ENCODE data around the gene PRKCE.

The PRKCE gene

DNA sequence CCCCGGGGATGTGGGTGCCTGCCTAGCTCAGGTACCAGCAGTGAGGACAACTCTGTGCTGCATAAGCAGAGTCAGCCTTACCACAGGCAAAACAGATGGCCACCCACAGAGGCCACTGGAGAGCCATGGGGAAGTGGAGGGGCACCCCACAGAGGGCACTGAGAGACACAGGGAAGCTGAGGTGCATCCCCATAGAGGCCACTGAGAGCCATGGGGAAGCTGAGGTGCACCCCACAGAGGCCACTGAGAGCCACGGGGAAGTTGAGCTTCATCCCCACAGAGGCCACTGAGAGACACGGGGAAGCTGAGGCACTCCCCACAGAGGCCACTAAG is 511.6 kb downstream of the PRKCE start:
- Mint-ChIP-seq H3K4me1 (ENCODE audit: low read depth) (peaks cover 23% of the 10 kb centered on the region), H3K9me3 (no peaks in the 10 kb centered on the region), H3K4me3 (no peak overlapping the region), H3K27ac (no peak overlapping the region), H3K36me3 (ENCODE audit: low read depth) (peaks cover 5% of the 10 kb centered on the region), H3K27me3 (peaks cover 2% of the 10 kb centered on the region)
- intact Hi-C loops (cut with micrococcal nuclease), result loop anchor here (10.0 kb wide), 1 partner anchor 202 kb away; no protein-coding TSS in a partner anchor

DNA sequence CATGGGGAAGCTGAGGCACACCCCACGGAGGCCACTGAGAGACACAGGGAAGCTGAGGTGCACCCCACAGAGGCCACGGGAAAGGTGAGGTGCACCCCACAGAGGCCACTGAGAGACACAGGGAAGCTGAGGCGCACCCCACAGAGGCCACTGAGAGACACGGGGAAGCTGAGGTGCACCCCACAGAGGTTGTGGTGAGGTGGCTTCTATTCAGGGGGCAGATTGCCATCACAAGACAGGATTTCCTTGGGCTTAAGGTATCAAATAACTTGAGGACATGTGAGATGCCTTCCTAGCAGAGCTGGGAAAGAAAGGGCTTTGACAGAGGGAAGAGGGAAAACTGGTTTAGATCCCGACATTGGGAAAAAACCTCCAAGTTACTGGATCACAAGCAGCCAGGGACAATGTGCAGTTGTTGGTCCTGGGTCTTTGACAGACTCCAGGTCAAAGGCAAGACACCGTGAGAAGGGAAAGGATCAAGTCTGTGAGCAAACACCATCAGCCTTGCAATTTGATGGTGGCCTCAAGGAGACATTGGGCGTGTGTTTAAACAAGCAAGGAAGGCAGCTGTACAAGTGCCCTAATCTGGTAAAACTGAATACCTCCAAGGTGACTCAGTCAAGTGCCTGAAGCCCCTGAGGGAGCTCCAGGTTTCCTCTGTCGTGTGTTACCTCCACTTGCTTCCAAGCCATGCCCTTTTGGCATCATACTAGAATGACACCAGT is 512.5 kb downstream of the PRKCE start:
- H3K36me3 Mint-ChIP-seq (ENCODE audit: low read depth), result peaks cover 5% of the 10 kb centered on the region
- intact Hi-C loops (cut with micrococcal nuclease), result loop anchor here (10.0 kb wide), 1 partner anchor 201 kb away; no protein-coding TSS in a partner anchor
- H3K4me1 Mint-ChIP-seq (ENCODE audit: low read depth), result peaks cover 23% of the 10 kb centered on the region
- H3K27me3 Mint-ChIP-seq, result peaks cover 2% of the 10 kb centered on the region
- H3K9me3 Mint-ChIP-seq, result no peaks in the 10 kb centered on the region
- no peak overlapping the region for H3K4me3 Mint-ChIP-seq
- H3K27ac Mint-ChIP-seq, result no peak overlapping the region

DNA sequence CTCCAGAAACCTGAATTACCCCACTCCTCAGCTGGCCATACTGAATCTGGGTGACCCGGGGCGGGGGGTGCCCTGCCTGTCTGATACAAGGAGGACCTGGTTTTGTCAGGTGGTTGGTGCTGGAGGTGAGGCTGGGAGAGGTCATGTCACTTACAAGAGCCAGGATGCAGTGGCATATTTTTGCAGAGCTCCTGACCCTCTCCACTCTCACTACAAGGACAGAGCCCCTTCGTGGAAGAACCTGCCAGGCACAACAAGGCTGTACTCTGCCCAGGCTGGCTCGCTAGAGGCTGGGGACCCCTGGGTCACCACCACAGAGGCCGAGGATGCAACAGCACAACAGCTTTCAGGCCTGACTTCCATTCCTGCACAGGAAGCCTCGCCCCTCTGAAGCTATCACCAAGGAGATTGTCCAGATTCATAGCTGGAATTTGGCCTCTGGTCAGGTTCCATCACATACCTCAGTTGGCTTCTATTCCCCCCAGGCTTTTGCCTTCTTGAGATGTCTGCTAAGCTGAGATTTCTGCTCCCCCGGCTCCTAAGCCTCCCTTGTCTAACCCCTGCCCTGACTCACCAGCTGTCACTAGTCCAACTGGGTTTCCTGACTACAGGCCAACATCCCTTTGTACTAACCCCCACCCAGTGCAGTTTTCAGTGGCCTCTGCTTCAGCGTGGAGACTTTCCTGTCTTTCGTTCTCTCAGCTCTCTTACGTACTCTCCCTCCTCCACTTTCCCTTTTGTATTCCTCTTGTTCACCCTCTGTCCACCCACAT is 513.2 kb downstream of the PRKCE start:
- intact Hi-C loops (cut with micrococcal nuclease), result loop anchor here (10.0 kb wide), 1 partner anchor 200 kb away; no protein-coding TSS in a partner anchor
- Mint-ChIP-seq H3K27ac (no peak overlapping the region), H3K4me1 (ENCODE audit: low read depth) (peaks cover 23% of the 10 kb centered on the region), H3K36me3 (ENCODE audit: low read depth) (peaks cover under 1% of the 10 kb centered on the region), H3K4me3 (no peak overlapping the region), H3K9me3 (no peaks in the 10 kb centered on the region), H3K27me3 (peaks cover 2% of the 10 kb centered on the region)

DNA sequence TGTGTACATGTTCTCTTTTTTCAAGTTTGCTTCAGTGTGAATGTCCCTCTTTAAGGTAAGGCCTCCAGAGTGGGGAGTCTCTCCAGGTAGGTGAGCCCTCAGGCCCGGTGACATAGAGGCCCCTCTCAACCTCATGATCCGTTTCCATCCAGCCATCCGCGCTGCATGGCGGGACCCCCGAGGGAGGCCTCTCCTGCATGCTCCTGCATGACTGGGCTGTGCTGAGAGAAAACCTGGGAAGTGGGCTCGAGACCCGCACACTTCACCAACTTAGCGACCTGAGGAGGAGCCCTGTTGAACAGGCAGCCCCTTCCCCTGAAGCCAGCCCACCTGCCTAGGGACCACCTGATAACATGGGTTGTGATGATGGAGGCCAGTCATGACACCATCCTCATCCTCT is 514.4 kb downstream of the PRKCE start:
- peaks cover 2% of the 10 kb centered on the region for H3K27me3 Mint-ChIP-seq
- H3K9me3 Mint-ChIP-seq, result no peaks in the 10 kb centered on the region
- H3K27ac Mint-ChIP-seq, result no peak overlapping the region
- no peaks in the 10 kb centered on the region for H3K36me3 Mint-ChIP-seq (ENCODE audit: low read depth)
- H3K4me1 Mint-ChIP-seq (ENCODE audit: low read depth), result peaks cover 20% of the 10 kb centered on the region
- intact Hi-C loops (cut with micrococcal nuclease), result loop anchor here (10.0 kb wide), 1 partner anchor 199 kb away; no protein-coding TSS in a partner anchor
- H3K4me3 Mint-ChIP-seq, result no peak overlapping the region

DNA sequence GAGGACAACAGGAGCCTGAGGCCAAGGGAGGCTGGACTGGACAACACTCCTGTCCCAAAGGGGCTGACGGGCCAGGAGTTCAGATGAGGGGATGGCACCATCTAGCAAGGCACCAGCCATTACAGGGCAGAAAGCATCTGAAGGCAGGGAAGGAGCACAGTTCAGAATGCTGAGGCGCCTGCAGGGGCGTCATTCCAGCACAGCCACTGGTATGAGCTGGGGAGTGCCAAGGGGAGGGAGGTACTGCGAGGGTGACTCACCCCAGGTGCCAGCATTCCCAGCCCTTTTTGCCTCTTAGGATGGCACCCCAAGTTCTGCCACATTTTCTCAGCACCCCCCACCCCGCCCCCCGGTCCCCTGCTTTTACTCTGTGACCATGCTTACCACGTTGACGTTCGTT is 515.9 kb downstream of the PRKCE start:
- intact Hi-C loops (cut with micrococcal nuclease), result loop anchor here (10.0 kb wide), 1 partner anchor 197 kb away; no protein-coding TSS in a partner anchor
- H3K36me3 Mint-ChIP-seq (ENCODE audit: low read depth), result no peaks in the 10 kb centered on the region
- H3K27me3 Mint-ChIP-seq, result no peaks in the 10 kb centered on the region
- no peak overlapping the region for H3K4me3 Mint-ChIP-seq
- no peak overlapping the region for H3K27ac Mint-ChIP-seq
- no peaks in the 10 kb centered on the region for H3K9me3 Mint-ChIP-seq
- H3K4me1 Mint-ChIP-seq (ENCODE audit: low read depth), result peaks cover 6% of the 10 kb centered on the region

DNA sequence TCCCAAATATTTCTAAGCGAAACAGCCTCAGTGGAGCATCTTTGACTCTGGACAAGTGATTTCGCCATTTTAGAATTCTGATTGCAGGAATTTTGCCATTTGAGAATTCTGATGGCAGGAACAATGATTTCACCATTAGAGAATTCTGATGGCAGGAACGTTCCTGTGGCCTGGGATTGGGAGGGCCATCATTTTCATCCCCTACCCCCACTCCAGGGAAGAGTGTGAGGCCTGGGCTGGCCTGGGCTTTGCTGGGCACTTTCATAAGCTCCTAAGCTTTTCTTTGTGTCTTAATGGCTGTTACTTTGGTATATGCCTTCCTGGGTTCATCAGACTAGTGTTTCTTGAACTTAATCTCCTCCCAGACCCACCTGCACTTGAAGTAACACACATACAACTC is 516.4 kb downstream of the PRKCE start:
- H3K4me1 Mint-ChIP-seq (ENCODE audit: low read depth), result peaks cover under 1% of the 10 kb centered on the region
- no peaks in the 10 kb centered on the region for H3K36me3 Mint-ChIP-seq (ENCODE audit: low read depth)
- H3K4me3 Mint-ChIP-seq, result no peak overlapping the region
- intact Hi-C loops (cut with micrococcal nuclease), result loop anchor here (10.0 kb wide), 1 partner anchor 197 kb away; no protein-coding TSS in a partner anchor
- H3K27ac Mint-ChIP-seq, result no peak overlapping the region
- no peaks in the 10 kb centered on the region for H3K27me3 Mint-ChIP-seq
- H3K9me3 Mint-ChIP-seq, result no peaks in the 10 kb centered on the region

DNA sequence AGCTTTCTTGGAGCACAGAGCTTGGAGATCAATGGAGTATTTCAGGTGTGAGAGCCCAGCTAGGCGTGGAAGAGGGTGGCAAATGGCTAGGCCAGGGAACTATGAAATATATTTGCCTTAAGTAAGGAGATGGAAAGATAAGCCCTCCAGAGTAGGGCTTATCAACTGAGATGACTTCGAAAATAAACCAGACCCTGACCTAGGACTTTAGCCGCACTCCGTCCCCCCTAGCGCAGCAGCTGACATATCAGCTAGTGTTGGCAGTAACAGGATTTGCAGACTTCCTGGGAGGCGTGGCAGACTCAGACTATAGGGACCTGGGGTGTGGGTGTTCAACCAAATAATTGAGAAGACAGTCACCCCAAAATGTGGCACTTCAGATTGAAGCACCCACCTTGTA is 518.0 kb downstream of the PRKCE start:
- no peaks in the 10 kb centered on the region for H3K4me1 Mint-ChIP-seq (ENCODE audit: low read depth)
- no peak overlapping the region for H3K4me3 Mint-ChIP-seq
- H3K27ac Mint-ChIP-seq, result no peak overlapping the region
- no peaks in the 10 kb centered on the region for H3K36me3 Mint-ChIP-seq (ENCODE audit: low read depth)
- H3K27me3 Mint-ChIP-seq, result no peaks in the 10 kb centered on the region
- no peaks in the 10 kb centered on the region for H3K9me3 Mint-ChIP-seq
- intact Hi-C loops (cut with micrococcal nuclease), result loop anchor here (10.0 kb wide), 1 partner anchor 195 kb away; no protein-coding TSS in a partner anchor

DNA sequence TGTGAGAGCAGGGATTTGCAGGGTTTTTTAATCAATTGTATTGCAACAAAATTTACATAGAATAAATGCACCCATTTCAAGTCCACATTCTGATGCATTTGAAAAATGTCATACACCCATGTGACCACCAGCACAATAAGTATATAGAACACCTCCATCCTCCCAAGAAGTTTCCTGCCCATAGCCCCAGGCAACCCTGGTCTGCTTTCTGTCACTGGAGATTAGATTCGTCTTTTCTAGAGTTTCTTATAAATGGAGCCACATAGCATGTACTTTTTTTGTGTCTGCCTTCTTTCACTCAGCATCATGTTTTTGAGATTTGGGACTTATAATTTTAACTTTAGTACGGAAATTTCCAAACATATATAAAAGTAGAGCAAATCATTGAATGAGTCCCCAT is 518.6 kb downstream of the PRKCE start:
- Mint-ChIP-seq H3K27ac (no peak overlapping the region), H3K27me3 (no peaks in the 10 kb centered on the region), H3K4me3 (no peak overlapping the region), H3K4me1 (ENCODE audit: low read depth) (no peaks in the 10 kb centered on the region), H3K36me3 (ENCODE audit: low read depth) (no peaks in the 10 kb centered on the region), H3K9me3 (no peaks in the 10 kb centered on the region)
- intact Hi-C loops (cut with micrococcal nuclease), result no loop called here

DNA sequence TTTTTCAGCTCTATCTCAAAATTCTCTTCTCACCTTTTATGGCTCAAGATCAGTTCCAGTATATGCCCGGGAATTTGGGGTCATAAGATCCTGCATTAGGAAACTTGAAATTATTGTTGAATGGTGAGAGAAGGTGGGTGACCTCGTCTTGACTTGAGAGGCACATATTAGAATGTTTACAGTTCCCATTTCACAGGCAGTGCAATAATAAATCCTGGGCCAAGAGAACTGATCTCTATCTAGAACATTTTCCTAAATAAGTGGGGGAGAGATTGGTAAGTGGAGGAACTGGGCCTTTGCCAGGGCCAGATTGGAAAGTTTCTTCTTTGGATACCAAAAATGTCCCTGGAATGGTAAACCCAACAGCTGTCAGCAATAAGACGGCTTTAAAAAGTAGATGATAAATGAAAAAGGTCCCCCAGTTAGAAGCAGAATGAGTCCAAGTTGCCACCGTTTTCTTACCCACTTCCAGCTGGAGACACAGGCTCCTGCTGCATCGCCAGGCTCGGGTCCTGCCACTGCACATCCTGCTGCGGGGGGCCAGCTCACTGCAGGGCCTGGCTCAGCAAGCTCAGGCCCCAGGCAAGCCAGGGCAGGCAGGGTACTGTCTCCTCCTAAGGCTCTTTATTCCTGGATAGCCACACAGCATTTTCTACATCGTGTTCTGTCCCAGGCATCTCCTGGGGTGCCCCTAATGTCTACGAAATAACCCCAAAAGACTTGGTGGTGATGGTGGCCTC is 519.3 kb downstream of the PRKCE start:
- Mint-ChIP-seq H3K4me3 (no peak overlapping the region), H3K9me3 (no peaks in the 10 kb centered on the region), H3K36me3 (ENCODE audit: low read depth) (no peaks in the 10 kb centered on the region), H3K27me3 (no peaks in the 10 kb centered on the region), H3K27ac (no peak overlapping the region), H3K4me1 (ENCODE audit: low read depth) (no peaks in the 10 kb centered on the region)
- intact Hi-C loops (cut with micrococcal nuclease), result no loop called here

DNA sequence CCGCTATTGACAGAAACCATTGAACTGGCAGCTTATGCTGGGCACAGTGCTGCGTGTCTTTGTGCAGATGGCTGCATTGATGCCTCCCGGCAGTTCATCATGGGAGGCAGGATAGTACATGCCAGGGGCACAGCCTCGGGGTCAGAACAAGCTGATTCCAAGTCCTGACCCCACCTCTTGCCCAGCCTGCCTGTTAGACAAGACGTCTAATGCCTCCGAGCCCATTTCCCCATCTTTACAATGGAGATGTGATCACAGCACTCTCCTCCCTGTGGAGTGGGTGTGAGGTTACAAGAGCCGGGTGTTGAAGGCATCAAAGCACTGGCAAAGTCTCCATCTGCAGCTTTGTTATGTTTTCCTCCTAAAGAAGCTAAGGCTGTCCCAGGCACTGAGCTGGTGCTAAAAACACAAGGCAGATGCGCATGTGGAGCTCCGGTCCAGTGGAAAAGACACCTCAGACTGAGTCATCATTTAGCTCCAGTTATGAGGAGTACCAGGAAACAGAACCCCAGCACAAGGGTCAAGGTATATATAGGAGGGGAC is 520.0 kb downstream of the PRKCE start:
- H3K27ac Mint-ChIP-seq, result no peak overlapping the region
- H3K4me3 Mint-ChIP-seq, result no peak overlapping the region
- no peaks in the 10 kb centered on the region for H3K4me1 Mint-ChIP-seq (ENCODE audit: low read depth)
- H3K9me3 Mint-ChIP-seq, result no peaks in the 10 kb centered on the region
- intact Hi-C loops (cut with micrococcal nuclease), result no loop called here
- no peaks in the 10 kb centered on the region for H3K27me3 Mint-ChIP-seq
- H3K36me3 Mint-ChIP-seq (ENCODE audit: low read depth), result no peaks in the 10 kb centered on the region

DNA sequence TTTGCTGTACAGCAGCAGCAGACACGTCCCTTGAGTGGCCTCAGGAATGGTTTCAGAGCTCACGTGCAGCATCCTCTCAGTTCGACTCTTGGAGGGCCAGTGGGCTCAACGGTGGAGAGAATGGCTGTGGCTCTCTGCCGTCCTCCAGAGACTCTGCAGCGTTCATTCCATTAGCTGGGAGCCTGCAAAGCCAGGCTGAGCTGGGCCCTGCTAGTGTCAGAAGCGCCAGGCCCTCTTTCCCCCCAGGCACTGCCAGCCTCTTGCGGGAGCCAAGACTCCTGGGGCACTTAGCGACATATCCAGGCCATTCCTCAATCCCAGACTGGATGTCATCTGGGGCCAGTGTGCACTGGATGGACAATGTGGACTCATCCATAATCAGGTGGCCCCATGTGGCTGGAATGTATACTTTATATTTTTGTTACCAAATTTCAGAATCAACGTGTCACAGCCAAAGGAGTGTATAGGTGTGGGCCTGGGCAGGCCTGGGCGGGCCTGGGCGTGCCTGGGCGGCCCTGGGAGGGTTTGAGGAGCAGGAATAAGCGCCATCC is 520.6 kb downstream of the PRKCE start:
- no peaks in the 10 kb centered on the region for H3K36me3 Mint-ChIP-seq (ENCODE audit: low read depth)
- H3K4me3 Mint-ChIP-seq, result no peak overlapping the region
- H3K27me3 Mint-ChIP-seq, result no peaks in the 10 kb centered on the region
- intact Hi-C loops (cut with micrococcal nuclease), result no loop called here
- no peaks in the 10 kb centered on the region for H3K9me3 Mint-ChIP-seq
- H3K27ac Mint-ChIP-seq, result no peak overlapping the region
- no peaks in the 10 kb centered on the region for H3K4me1 Mint-ChIP-seq (ENCODE audit: low read depth)

DNA sequence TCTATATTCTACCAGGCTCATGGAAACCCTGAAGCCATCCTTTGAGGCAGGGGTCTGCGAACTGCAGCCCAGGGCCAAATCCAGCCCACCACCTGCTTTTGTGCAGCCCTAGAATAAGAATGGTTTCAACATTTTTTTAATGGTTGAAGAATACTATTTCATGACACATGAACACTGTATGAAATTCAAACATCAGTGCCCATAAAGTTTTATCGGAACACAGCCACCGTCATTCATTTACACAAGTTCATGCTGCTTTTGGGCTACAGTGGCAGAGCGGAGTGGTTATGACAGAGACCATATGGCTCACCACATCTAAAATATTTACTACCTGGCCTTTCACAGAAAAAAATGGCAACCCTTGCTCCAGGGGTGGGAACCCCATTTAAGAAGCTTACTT is 521.6 kb downstream of the PRKCE start:
- Mint-ChIP-seq H3K27ac (no peak overlapping the region), H3K4me3 (no peak overlapping the region), H3K27me3 (no peaks in the 10 kb centered on the region), H3K36me3 (ENCODE audit: low read depth) (no peaks in the 10 kb centered on the region), H3K9me3 (no peaks in the 10 kb centered on the region), H3K4me1 (ENCODE audit: low read depth) (no peaks in the 10 kb centered on the region)
- intact Hi-C loops (cut with micrococcal nuclease), result no loop called here

DNA sequence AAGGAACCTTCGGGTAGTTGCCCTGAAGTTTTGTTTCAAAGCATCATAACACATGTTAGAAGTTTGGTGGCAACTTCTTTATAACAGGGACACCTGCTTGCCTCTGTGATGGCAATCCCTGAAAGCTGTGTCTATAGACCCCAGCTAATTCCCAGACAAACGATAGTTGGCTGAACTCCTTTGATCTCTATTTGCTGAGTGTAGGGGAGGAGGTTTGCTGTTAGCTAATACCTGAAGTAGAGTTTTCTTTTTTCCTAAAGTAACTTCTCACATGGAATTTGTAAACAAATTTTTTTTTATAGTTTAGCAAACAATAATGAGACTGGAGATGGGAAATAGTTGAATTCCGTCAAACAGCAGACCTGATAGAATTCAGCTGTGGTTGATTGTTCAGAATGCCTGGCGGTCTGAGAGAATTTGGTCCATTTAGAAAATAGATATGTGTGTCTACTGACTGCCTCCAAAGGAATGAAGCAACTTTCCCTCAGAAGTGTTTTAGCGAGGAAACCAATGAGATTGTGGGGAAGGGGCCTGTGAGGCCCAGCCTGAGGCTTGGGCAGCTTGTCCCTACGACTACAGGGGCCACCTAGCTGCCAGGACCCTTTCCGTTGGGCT is 522.3 kb downstream of the PRKCE start:
- Mint-ChIP-seq H3K4me3 (no peak overlapping the region), H3K27ac (no peak overlapping the region), H3K27me3 (no peaks in the 10 kb centered on the region), H3K4me1 (ENCODE audit: low read depth) (no peaks in the 10 kb centered on the region), H3K9me3 (no peaks in the 10 kb centered on the region), H3K36me3 (ENCODE audit: low read depth) (no peaks in the 10 kb centered on the region)
- intact Hi-C loops (cut with micrococcal nuclease), result no loop called here
